Endometrial microvascular endothelial cells (primary cell): Measurements from ENCODE around the gene ARHGAP26. TPM values are rescaled to one million over a fixed set of nuclear protein-coding genes. Genes with fewer than 3 reads are reported as not detected.

Experiments
- in situ Hi-C: cut with HindIII; loops from 2 replicates; pipeline ENCODE4 v1.10.0; 2017; ENCODE audit warnings: low sequenced_read_pairs, low pct_unique_long_range_greater_than_20kb; ENCODE audit errors: inconsistent ontology term
- total RNA-seq: library from RNA; depleted of rRNA; stranded (reverse); fragments of >200 nt; gene quantifications from one replicate; pipeline ENCODE4 v1.2.3, GENCODE V29; 2015; ENCODE audit errors: inconsistent ontology term

Gene ARHGAP26
- total RNA-seq, 1 donor from 2014 or later, result 20.4 TPM

- in situ Hi-C loops, result no loop called here
Observed at GRCh38 chr5:143051244-143052058, 281.3 kb downstream of the ARHGAP26 start.

- in situ Hi-C loops, result no loop called here
Observed at GRCh38 chr5:143052967-143053682, 282.9 kb downstream of the ARHGAP26 start.

GRCh38 chr5:143053780-143054179 lies 283.6 kb downstream of the ARHGAP26 start:
- in situ Hi-C loops, result no loop called here

- in situ Hi-C loops, result no loop called here
Observed at GRCh38 chr5:143054480-143054941, 284.3 kb downstream of the ARHGAP26 start.

GRCh38 chr5:143055596-143056338 lies 285.6 kb downstream of the ARHGAP26 start:
- in situ Hi-C loops, result no loop called here

GRCh38 chr5:143056339-143056704 lies 286.1 kb downstream of the ARHGAP26 start:
- in situ Hi-C loops, result no loop called here

- in situ Hi-C loops, result no loop called here
Observed at GRCh38 chr5:143056792-143057579, 286.8 kb downstream of the ARHGAP26 start.

GRCh38 chr5:143057580-143057999 lies 287.4 kb downstream of the ARHGAP26 start:
- in situ Hi-C loops, result no loop called here

GRCh38 chr5:143059355-143059754 lies 289.2 kb downstream of the ARHGAP26 start:
- in situ Hi-C loops, result no loop called here

GRCh38 chr5:143059976-143060765 lies 290.0 kb downstream of the ARHGAP26 start:
- in situ Hi-C loops, result no loop called here

- in situ Hi-C loops, result no loop called here
Observed at GRCh38 chr5:143061161-143061945, 291.2 kb downstream of the ARHGAP26 start.

GRCh38 chr5:143062379-143062778 lies 292.2 kb downstream of the ARHGAP26 start:
- in situ Hi-C loops, result no loop called here

GRCh38 chr5:143063175-143063970 lies 293.2 kb downstream of the ARHGAP26 start:
- in situ Hi-C loops, result no loop called here

- in situ Hi-C loops, result no loop called here
Observed at GRCh38 chr5:143064218-143064641, 294.1 kb downstream of the ARHGAP26 start.

GRCh38 chr5:143064676-143065075 lies 294.5 kb downstream of the ARHGAP26 start:
- in situ Hi-C loops, result no loop called here

- in situ Hi-C loops, result no loop called here
Observed at GRCh38 chr5:143065185-143065965, 295.2 kb downstream of the ARHGAP26 start.
